ENCODE measurements around the gene ABCA3.

DNA sequence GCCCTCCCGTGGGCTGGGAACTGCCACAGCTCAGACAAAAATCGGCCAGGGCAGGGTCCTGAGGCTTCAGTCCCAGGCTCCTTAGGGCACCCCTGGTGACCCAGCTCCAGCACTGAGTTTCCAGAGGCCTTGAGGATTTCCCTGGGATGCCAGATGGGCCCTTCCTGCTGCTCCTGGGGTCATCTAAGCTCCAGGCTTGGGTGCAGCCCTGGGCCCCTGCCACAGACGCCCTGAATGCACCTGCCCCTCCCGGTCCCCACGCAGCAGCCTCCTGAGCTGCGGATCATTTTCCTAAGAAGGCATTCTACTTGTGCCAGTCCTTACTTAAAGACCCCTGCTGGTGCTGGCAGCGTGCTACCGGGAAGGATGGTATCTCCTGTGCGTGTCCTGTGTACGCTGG, 66.6 kb downstream of the ABCA3 start:
- TF ChIP-seq, protein P1, sequence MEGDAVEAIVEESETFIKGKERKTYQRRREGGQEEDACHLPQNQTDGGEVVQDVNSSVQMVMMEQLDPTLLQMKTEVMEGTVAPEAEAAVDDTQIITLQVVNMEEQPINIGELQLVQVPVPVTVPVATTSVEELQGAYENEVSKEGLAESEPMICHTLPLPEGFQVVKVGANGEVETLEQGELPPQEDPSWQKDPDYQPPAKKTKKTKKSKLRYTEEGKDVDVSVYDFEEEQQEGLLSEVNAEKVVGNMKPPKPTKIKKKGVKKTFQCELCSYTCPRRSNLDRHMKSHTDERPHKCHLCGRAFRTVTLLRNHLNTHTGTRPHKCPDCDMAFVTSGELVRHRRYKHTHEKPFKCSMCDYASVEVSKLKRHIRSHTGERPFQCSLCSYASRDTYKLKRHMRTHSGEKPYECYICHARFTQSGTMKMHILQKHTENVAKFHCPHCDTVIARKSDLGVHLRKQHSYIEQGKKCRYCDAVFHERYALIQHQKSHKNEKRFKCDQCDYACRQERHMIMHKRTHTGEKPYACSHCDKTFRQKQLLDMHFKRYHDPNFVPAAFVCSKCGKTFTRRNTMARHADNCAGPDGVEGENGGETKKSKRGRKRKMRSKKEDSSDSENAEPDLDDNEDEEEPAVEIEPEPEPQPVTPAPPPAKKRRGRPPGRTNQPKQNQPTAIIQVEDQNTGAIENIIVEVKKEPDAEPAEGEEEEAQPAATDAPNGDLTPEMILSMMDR (IDR thresholded peaks at IDR 0.05): no peak
- no peak for TF ChIP-seq ZFX (IDR thresholded peaks at IDR 0.05; ENCODE audit: borderline replicate concordance)
